ENCODE results near the gene ARPP19. TPM values are rescaled to one million over a fixed set of nuclear protein-coding genes. Genes with fewer than 3 reads are reported as not detected.

Gene ARPP19
- polyA plus RNA-seq, 6 donors from 2014 or later = 48.6 to 73.3 (median 54.2) TPM

Other genes starting within 250 kb of the ARPP19 start
- gene MYO5A, start 40.1 kb downstream of the ARPP19 start, polyA plus RNA-seq (ENCODE audit: low read depth in 6 of 6) = 10 to 100 TPM in 2 of 6 donors, 1 to 10 TPM in 4; 3.8 to 15.0 (median 9.3) TPM
- gene ATOSA, start 110.4 kb upstream of the ARPP19 start, polyA plus RNA-seq (ENCODE audit: low read depth in 6 of 6) = 10 to 100 TPM; 15.7 to 38.0 (median 28.4) TPM
- gene ONECUT1, start 221.3 kb upstream of the ARPP19 start, polyA plus RNA-seq (ENCODE audit: low read depth in 6 of 6) = not detected